ENCODE data around the gene PCDH18. TPM values are rescaled to one million over a fixed set of nuclear protein-coding genes. Genes with fewer than 3 reads are reported as not detected.

PCDH18 gene
- total and polyA plus RNA-seq, 3 donors from 2014 or later = 12.3 to 23.3 (median 15.3) TPM

GRCh38 chr4:137532869-137533236 lies 559 bp upstream of the PCDH18 start:
- H3K9me3 ChIP-seq = no peaks in the 10 kb centered on the region
- peak overlapping the region; percentile 48 to 70 for H3K4me3 ChIP-seq
- DNase-seq = no peak
- intact Hi-C loops (cut with DNase I; ENCODE audit: low total_unique reads) = no loop called here
- no peaks in the 10 kb centered on the region for H3K36me3 ChIP-seq (ENCODE audit: low read depth, missing control alignments)
- no peak for TF ChIP-seq CTCF (IDR thresholded peaks at IDR 0.05)
- no peak for TF ChIP-seq POLR2A (IDR thresholded peaks at IDR 0.05)
- H3K4me1 ChIP-seq = no peaks in the 10 kb centered on the region
- 5 to 7% methylated on average over 3 of the region's 3 CpGs for WGBS, 2 donors
- H3K27ac ChIP-seq = peak overlapping the region; percentile 74 to 89
- H3K27me3 ChIP-seq = no peaks in the 10 kb centered on the region

GRCh38 chr4:137531168-137531985 lies 917 bp downstream of the PCDH18 start:
- Histone ChIP-seq H3K27ac (peak overlapping the region; percentile 64 to 89), H3K9me3 (no peaks in the 10 kb centered on the region), H3K4me1 (no peaks in the 10 kb centered on the region), H3K27me3 (no peaks in the 10 kb centered on the region), H3K4me3 (peak overlapping the region; percentile 48 to 70), H3K36me3 (ENCODE audit: low read depth, missing control alignments) (no peaks in the 10 kb centered on the region)
- WGBS, 2 donors = 16% methylated on average over 13 of the region's 13 CpGs
- TF ChIP-seq CTCF (IDR thresholded peaks at IDR 0.05) (peak in 1 of 3 experiments; percentile 38), POLR2A (IDR thresholded peaks at IDR 0.05) (no peak)
- intact Hi-C loops (cut with DNase I; ENCODE audit: low total_unique reads) = no loop called here
- DNase-seq = peak; percentile 61

- intact Hi-C loops (cut with DNase I; ENCODE audit: low total_unique reads) = no loop called here
- DNase-seq = no peak
- peak overlapping the region; percentile 48 to 70 for H3K4me3 ChIP-seq
- no peaks in the 10 kb centered on the region for H3K4me1 ChIP-seq
- H3K36me3 ChIP-seq (ENCODE audit: low read depth, missing control alignments) = no peaks in the 10 kb centered on the region
- TF ChIP-seq CTCF (IDR thresholded peaks at IDR 0.05) (no peak), POLR2A (IDR thresholded peaks at IDR 0.05) (no peak)
- WGBS, 2 donors = 51 to 79% methylated on average over 7 of the region's 7 CpGs
- H3K9me3 ChIP-seq = no peaks in the 10 kb centered on the region
- H3K27ac ChIP-seq = peak overlapping the region in 1 of 2 donors; percentile 89
- H3K27me3 ChIP-seq = no peaks in the 10 kb centered on the region
Measured at GRCh38 chr4:137530176-137530575, 2.1 kb downstream of the PCDH18 start.

GRCh38 chr4:137529432-137529831 lies 2.9 kb downstream of the PCDH18 start:
- intact Hi-C loops (cut with DNase I; ENCODE audit: low total_unique reads) = no loop called here
- Histone ChIP-seq H3K36me3 (ENCODE audit: low read depth, missing control alignments) (no peaks in the 10 kb centered on the region), H3K4me1 (no peaks in the 10 kb centered on the region), H3K27ac (no peak overlapping the region), H3K4me3 (peak overlapping the region; percentile 48 to 70), H3K9me3 (no peaks in the 10 kb centered on the region), H3K27me3 (no peaks in the 10 kb centered on the region)
- no peak for DNase-seq
- 51 to 52% methylated on average over 5 of the region's 5 CpGs for WGBS, 2 donors
- no peak for TF ChIP-seq POLR2A (IDR thresholded peaks at IDR 0.05)
- TF ChIP-seq CTCF (IDR thresholded peaks at IDR 0.05) = no peak

GRCh38 chr4:137528673-137529072 lies 3.6 kb downstream of the PCDH18 start:
- no peaks in the 10 kb centered on the region for H3K4me1 ChIP-seq

More at GRCh38 chr4:137528673-137529072, 3.6 kb downstream of the PCDH18 start:
- no peak for DNase-seq
- Histone ChIP-seq H3K27ac (no peak overlapping the region), H3K36me3 (ENCODE audit: low read depth, missing control alignments) (no peaks in the 10 kb centered on the region), H3K27me3 (no peaks in the 10 kb centered on the region), H3K4me3 (peak overlapping the region; percentile 48 to 70), H3K9me3 (no peaks in the 10 kb centered on the region)
- intact Hi-C loops (cut with DNase I; ENCODE audit: low total_unique reads) = no loop called here
- 51 to 56% methylated on average over 4 of the region's 4 CpGs for WGBS, 2 donors
- TF ChIP-seq CTCF (IDR thresholded peaks at IDR 0.05) (no peak), POLR2A (IDR thresholded peaks at IDR 0.05) (no peak)

All from testis (tissue), 3 donors.